ENCODE results near the gene ODAD2. TPM values are rescaled to one million over a fixed set of nuclear protein-coding genes. Genes with fewer than 3 reads are reported as not detected.

Gene ODAD2
- total and polyA plus RNA-seq, 2 donors (not counting 1 experiment from before 2014, with no cell fraction given): 0.12 to 1.3 TPM

DNA sequence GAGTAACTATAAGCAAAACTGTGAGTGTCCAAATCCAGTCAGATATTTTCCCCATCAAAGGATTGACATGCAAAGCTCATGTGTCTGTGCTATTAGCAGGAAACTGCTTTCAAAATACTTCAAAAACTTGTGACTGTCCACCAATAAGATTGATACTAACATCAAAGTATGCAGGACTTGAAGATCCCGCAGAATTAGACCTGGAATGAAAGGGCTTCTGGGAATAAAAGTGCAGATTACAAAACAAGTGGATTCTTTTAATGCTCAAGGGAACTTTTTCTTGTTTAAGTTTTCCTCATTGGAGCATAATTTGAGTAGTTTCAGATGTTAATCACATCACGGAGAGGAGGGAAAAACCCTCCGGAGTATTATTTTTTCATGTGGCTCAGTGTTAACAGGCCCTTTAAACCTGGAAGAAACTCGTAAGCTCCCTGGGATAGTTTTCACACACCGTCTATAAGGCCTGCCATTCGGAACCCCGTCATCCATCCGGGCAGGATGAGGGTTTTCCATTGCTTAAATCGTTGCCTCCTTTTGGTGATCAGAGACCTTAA lies 219.3 kb downstream of the ODAD2 start:
- no peak for TF ChIP-seq EZH2 (IDR thresholded peaks at IDR 0.05; ENCODE audit: low read length, missing control alignments)
- TF ChIP-seq, protein P1, sequence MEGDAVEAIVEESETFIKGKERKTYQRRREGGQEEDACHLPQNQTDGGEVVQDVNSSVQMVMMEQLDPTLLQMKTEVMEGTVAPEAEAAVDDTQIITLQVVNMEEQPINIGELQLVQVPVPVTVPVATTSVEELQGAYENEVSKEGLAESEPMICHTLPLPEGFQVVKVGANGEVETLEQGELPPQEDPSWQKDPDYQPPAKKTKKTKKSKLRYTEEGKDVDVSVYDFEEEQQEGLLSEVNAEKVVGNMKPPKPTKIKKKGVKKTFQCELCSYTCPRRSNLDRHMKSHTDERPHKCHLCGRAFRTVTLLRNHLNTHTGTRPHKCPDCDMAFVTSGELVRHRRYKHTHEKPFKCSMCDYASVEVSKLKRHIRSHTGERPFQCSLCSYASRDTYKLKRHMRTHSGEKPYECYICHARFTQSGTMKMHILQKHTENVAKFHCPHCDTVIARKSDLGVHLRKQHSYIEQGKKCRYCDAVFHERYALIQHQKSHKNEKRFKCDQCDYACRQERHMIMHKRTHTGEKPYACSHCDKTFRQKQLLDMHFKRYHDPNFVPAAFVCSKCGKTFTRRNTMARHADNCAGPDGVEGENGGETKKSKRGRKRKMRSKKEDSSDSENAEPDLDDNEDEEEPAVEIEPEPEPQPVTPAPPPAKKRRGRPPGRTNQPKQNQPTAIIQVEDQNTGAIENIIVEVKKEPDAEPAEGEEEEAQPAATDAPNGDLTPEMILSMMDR (conservative IDR thresholded peaks at IDR 0.05 in 1 of 2, IDR thresholded peaks at IDR 0.05 in 1 of 2; ENCODE audit: low read depth in 1 of 2, low read length in 2 of 2): no peak
- Histone ChIP-seq H3K36me3 (ENCODE audit: control insufficient read depth, insufficient read depth, low read length) (no peaks in the 10 kb centered on the region), H3K4me2 (ENCODE audit: extremely low read depth, insufficient read depth, low read length) (no peak overlapping the region), H3K27ac (ENCODE audit: insufficient read depth, low read length) (no peak overlapping the region), H3K9me3 (ENCODE audit: control insufficient read depth, insufficient read depth, low read depth, low read length) (no peaks in the 10 kb centered on the region), H2AFZ (ENCODE audit: low read length) (no peak overlapping the region), H3K27me3 (ENCODE audit: control insufficient read depth, insufficient read depth, low read length) (no peaks in the 10 kb centered on the region), H3K4me3 (replicated peaks in 1 of 4; ENCODE audit: control extremely low read depth in 1 of 4, insufficient read depth in 1 of 4, low read depth in 3 of 4, low read length in 4 of 4) (no peak overlapping the region), H4K20me1 (ENCODE audit: control insufficient read depth, extremely low read depth, insufficient read depth, low read length) (no peaks in the 10 kb centered on the region), H3K4me1 (ENCODE audit: control insufficient read depth, extremely low read depth, insufficient read depth, low read length) (no peaks in the 10 kb centered on the region), H3K9ac (ENCODE audit: insufficient read depth, low read length) (no peak overlapping the region), H3K79me2 (ENCODE audit: control insufficient read depth, insufficient read depth, low read length) (no peaks in the 10 kb centered on the region)
- DNase-seq (ENCODE audit: low read depth in 2 of 2): no peak

DNA sequence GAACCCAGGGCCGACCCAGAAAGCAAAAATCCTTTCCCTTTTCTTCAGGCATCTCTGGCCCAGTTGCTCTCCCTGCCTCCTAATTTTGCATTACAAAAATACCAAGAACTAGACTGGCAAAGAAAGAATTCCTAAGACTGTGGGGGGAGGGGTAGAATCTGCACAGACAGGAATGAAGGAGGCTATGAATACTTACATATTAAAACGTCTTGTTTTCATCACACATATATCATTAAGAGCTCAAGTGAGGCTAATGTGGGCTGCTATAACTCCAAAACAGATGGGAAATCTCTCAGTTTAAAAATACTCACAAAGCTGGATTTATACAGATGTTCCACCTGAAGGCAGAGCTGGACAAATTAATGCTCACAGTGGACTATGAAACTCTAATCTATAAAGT lies 224.0 kb downstream of the ODAD2 start:
- no peaks in the 10 kb centered on the region for H3K4me1 ChIP-seq (ENCODE audit: control insufficient read depth, extremely low read depth, insufficient read depth, low read length)
- H2AFZ ChIP-seq (ENCODE audit: low read length): no peak overlapping the region
- no peaks in the 10 kb centered on the region for H3K27me3 ChIP-seq (ENCODE audit: control insufficient read depth, insufficient read depth, low read length)
- H3K4me3 ChIP-seq (replicated peaks in 1 of 4; ENCODE audit: control extremely low read depth in 1 of 4, insufficient read depth in 1 of 4, low read depth in 3 of 4, low read length in 4 of 4): no peak overlapping the region
- H3K79me2 ChIP-seq (ENCODE audit: control insufficient read depth, insufficient read depth, low read length): no peaks in the 10 kb centered on the region
- no peak overlapping the region for H3K4me2 ChIP-seq (ENCODE audit: extremely low read depth, insufficient read depth, low read length)
- no peaks in the 10 kb centered on the region for H3K36me3 ChIP-seq (ENCODE audit: control insufficient read depth, insufficient read depth, low read length)
- no peak overlapping the region for H3K9ac ChIP-seq (ENCODE audit: insufficient read depth, low read length)
- no peak overlapping the region for H3K27ac ChIP-seq (ENCODE audit: insufficient read depth, low read length)
- no peak for DNase-seq (ENCODE audit: low read depth in 2 of 2)
- no peaks in the 10 kb centered on the region for H4K20me1 ChIP-seq (ENCODE audit: control insufficient read depth, extremely low read depth, insufficient read depth, low read length)
- H3K9me3 ChIP-seq (ENCODE audit: control insufficient read depth, insufficient read depth, low read depth, low read length): no peaks in the 10 kb centered on the region
- TF ChIP-seq EZH2 (IDR thresholded peaks at IDR 0.05; ENCODE audit: low read length, missing control alignments): no peak
- TF ChIP-seq, protein P1 (conservative IDR thresholded peaks at IDR 0.05 in 1 of 2, IDR thresholded peaks at IDR 0.05 in 1 of 2; ENCODE audit: low read depth in 1 of 2, low read length in 2 of 2): no peak

DNA sequence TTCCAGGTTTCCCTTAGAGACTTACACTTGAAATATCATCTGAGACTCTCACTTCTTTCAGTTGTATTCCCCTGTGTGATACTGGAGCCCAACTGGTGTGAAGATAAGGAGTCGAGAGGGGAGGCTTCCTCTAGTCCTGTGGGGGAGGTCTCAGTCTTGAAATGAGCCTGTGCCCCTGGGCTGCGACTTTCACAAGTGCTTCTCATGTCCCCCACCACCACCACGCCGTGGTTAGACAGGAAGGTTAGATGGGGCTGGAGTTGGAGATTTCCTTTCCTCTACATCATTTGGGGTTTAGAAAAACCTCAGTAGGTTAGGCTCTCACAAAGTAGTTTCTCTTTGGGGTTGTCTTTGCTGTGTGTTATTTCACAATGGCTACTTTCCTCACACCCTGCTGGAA lies 227.6 kb downstream of the ODAD2 start:
- H4K20me1 ChIP-seq (ENCODE audit: control insufficient read depth, extremely low read depth, insufficient read depth, low read length): no peaks in the 10 kb centered on the region
- H3K36me3 ChIP-seq (ENCODE audit: control insufficient read depth, insufficient read depth, low read length): no peaks in the 10 kb centered on the region
- H3K27me3 ChIP-seq (ENCODE audit: control insufficient read depth, insufficient read depth, low read length): no peaks in the 10 kb centered on the region
- TF ChIP-seq EZH2 (IDR thresholded peaks at IDR 0.05; ENCODE audit: low read length, missing control alignments): no peak
- TF ChIP-seq, protein P1 (conservative IDR thresholded peaks at IDR 0.05 in 1 of 2, IDR thresholded peaks at IDR 0.05 in 1 of 2; ENCODE audit: low read depth in 1 of 2, low read length in 2 of 2): no peak
- H3K79me2 ChIP-seq (ENCODE audit: control insufficient read depth, insufficient read depth, low read length): no peaks in the 10 kb centered on the region
- no peak overlapping the region for H2AFZ ChIP-seq (ENCODE audit: low read length)
- no peaks in the 10 kb centered on the region for H3K9me3 ChIP-seq (ENCODE audit: control insufficient read depth, insufficient read depth, low read depth, low read length)
- H3K9ac ChIP-seq (ENCODE audit: insufficient read depth, low read length): no peak overlapping the region
- no peak overlapping the region for H3K27ac ChIP-seq (ENCODE audit: insufficient read depth, low read length)
- no peaks in the 10 kb centered on the region for H3K4me1 ChIP-seq (ENCODE audit: control insufficient read depth, extremely low read depth, insufficient read depth, low read length)
- DNase-seq (ENCODE audit: low read depth in 2 of 2): no peak
- H3K4me3 ChIP-seq (replicated peaks in 1 of 4; ENCODE audit: control extremely low read depth in 1 of 4, insufficient read depth in 1 of 4, low read depth in 3 of 4, low read length in 4 of 4): no peak overlapping the region
- no peak overlapping the region for H3K4me2 ChIP-seq (ENCODE audit: extremely low read depth, insufficient read depth, low read length)
